Subcutaneous abdominal adipose tissue (tissue), 5 donors: ENCODE measurements around the gene HOXB2.

ENCODE experiments used
- H3K27ac ChIP-seq: one replicate; pipeline ENCODE4 v1.7.0; 2013; ENCODE audit warnings: low read depth, mild to moderate bottlenecking, inconsistent platforms, low read length, moderate library complexity
- H3K27me3 ChIP-seq, 5 donors: one replicate each; pipeline ENCODE4 v1.7.0; 2013; ENCODE audit warnings: low read length in 5 of 5, inconsistent platforms in 1 of 5; ENCODE audit not compliant: control insufficient read depth in 5 of 5, insufficient read depth in 4 of 5
- H3K36me3 ChIP-seq, 5 donors: one replicate each; pipeline ENCODE4 v1.7.0; 2013; ENCODE audit warnings: low read length in 5 of 5; ENCODE audit not compliant: control insufficient read depth in 5 of 5, insufficient read depth in 5 of 5
- H3K4me1 ChIP-seq, 5 donors: one replicate each; pipeline ENCODE4 v1.7.0; 2013; ENCODE audit warnings: low read length in 5 of 5, mild to moderate bottlenecking in 3 of 5, moderate library complexity in 1 of 5; ENCODE audit not compliant: control insufficient read depth in 5 of 5, insufficient read depth in 5 of 5
- H3K4me3 ChIP-seq, 5 donors: one replicate each; pipeline ENCODE4 v1.7.0; 2013; ENCODE audit warnings: low read length in 5 of 5, low read depth in 1 of 5
- H3K9ac ChIP-seq, 5 donors: one replicate each; pipeline ENCODE4 v1.7.0; 2013; ENCODE audit warnings: low read length in 5 of 5, mild to moderate bottlenecking in 4 of 5, moderate library complexity in 3 of 5
- H3K9me3 ChIP-seq, 5 donors: one replicate each; pipeline ENCODE4 v1.7.0; 2013; ENCODE audit warnings: low read length in 5 of 5; ENCODE audit not compliant: control insufficient read depth in 5 of 5
- donor health status: healthy.
- donor health status: healthy.
- donor health status: healthy.
- donor health status: healthy.
- donor health status: healthy.

HOXB2 gene

DNA sequence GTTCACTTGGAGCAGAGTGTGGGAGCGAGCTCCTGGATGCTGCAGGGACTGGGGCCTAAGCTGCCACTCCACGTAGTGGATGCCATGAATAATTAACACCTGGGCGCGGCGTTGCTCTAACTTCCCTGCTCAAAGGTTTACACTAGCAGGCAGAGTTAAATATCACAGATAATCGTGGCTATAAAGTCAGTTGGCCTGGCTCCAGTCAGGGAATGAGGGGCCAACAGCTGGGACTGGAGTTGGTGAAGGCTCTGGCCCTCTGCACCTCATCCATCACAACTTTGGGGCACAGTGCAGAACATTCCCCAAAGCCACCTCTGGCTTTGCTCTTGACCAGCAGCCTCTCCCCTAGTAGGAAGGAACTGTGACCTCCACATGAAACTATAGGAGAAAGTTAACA, 22.3 kb upstream of the HOXB2 start:
- peak overlapping the region in 1 of 5 donors; percentile 30 for H3K4me3 ChIP-seq
- no peaks in the 10 kb centered on the region for H3K9me3 ChIP-seq
- H3K27ac ChIP-seq: peak overlapping the region; percentile 75
- no peak overlapping the region for H3K9ac ChIP-seq
- H3K27me3 ChIP-seq: no peaks in the 10 kb centered on the region
- H3K36me3 ChIP-seq: peaks cover 0 to under 1% (median 0%) of the 10 kb centered on the region in 5 donors
- H3K4me1 ChIP-seq: peaks cover 12 to 95% (median 86%) of the 10 kb centered on the region in 5 donors

DNA sequence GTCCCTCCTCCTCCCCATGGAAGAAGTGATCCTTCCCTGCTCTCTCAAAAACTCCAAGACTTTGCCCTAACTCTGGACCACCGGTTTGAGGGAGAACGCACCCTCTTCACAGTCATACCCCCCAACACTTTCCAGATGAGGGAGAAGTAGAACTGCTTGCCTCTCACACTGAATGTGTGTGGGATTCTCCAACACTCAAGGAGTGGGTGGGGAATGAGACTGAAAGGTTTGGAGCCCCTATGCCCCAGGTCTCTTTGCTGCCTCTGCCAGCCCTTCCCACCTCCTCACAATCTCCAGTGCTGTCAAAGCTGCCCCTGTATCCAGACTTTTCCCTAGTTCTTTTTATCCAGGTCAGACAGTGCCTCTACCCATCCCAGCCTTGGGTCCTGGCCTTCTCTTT, 21.8 kb upstream of the HOXB2 start:
- H3K9ac ChIP-seq: no peak overlapping the region
- H3K4me3 ChIP-seq: no peak overlapping the region
- H3K36me3 ChIP-seq: no peaks in the 10 kb centered on the region
- H3K27ac ChIP-seq: peak overlapping the region; percentile 75
- no peaks in the 10 kb centered on the region for H3K27me3 ChIP-seq
- no peaks in the 10 kb centered on the region for H3K9me3 ChIP-seq
- peaks cover 12 to 94% (median 82%) of the 10 kb centered on the region in 5 donors for H3K4me1 ChIP-seq

DNA sequence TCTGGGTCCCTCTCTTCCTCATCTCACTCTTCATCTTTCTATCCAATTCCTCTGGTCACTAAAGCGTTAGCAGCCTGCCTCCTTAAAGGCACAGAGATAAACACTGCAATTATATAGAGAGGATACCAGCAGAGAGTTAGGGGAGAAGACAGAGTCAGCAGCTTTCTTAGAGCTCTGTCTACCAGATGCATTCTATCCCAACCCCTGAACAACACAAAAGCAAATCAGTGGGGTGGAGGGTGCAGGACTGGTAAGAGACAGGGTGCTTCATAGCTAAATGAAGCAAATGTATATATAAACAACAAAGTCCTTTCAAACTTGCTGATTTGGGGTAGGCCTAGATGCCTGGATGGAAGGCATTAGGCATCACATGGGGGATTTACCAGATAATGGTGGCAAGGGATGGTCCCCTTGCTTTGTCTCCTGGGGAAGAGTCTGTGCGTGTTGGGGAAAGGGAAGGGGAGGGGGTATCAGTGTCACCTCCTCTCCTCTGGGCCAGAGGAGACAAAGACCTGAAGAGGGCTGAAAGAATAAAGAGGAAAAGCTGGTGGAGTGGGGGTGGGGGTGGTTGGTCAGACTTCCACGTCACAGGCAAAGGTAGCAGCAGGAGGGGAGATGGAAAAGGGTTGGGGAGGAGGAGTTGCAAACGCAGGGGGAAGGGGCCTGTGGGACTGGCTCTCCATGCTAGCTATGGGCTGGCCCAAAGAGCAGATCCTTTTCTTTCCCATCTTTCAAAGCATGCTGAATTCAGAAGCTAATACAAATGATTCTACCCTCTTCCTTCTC, 21.2 kb upstream of the HOXB2 start:
- peaks cover 12 to 94% (median 80%) of the 10 kb centered on the region in 5 donors for H3K4me1 ChIP-seq
- H3K4me3 ChIP-seq: no peak overlapping the region
- H3K36me3 ChIP-seq: no peaks in the 10 kb centered on the region
- H3K9me3 ChIP-seq: no peaks in the 10 kb centered on the region
- peak overlapping the region in 1 of 5 donors; percentile 22 for H3K9ac ChIP-seq
- H3K27me3 ChIP-seq: no peaks in the 10 kb centered on the region
- peak overlapping the region; percentile 75 for H3K27ac ChIP-seq

DNA sequence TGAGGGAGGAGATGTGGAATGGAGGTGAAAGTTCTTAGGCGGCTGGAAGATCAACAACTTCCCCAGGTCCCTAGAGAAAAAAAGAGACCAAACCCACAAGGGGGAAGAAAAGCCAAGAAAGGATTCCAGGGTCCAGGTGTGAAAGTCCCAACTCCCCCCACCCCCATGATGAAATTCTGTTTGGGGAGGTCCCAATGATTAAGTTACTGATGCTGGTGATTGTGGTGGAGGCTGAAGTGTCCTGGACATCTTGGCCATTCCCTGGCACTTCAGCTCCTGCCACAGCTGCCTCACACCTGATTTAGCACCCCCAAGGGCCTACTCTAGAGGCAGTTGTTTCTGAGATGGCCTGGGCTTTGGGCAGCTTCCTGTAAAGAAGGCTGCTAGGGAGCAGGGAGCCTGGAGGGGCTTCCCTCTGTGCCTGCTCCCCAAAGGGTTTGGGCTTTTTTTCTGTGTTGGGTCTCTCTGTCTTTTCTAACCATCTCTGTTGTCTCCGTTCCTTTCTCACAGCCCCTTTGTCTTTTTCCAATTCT, 20.2 kb upstream of the HOXB2 start:
- peak overlapping the region; percentile 72 for H3K27ac ChIP-seq

DNA sequence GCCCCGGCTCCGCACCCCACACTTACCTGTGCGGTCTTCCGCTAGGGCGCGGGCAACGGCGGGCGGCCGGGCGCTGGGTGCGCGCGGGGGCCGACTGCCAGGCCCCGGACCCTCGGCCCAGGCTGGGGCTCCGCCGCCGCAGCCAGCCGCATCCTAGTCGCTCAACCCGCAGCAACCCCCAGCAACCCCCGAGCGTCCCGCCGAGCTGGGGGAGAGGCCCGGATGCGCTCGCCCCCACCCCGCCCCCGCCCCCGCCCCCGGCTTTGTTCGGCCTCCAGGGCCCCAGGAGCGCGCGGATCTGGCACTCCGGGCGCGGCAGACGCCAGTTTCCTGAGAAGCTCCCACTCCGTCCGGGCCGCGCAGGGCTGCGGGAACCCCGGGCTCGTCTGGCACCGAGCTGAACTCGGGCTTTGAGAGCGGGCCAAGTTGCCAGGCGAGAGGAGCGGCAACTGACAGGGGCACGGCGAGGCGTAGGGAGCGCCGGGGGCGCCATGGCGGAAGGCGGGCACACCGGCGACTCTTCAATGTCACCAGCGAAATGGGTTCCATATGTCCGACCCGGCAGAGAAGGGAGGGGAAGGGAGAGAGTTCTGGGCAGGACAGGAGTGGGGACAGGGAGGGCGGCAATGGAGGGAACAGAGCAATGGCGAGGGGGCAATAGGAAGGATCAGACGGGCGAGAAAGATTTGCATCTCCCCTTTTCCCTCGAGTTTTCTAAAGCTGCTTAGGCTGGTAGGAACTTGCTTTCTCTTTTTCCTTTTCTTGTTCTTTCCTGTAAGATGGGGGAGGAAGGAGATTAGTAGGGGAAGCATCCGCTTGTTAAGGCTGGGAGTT, 19.5 kb upstream of the HOXB2 start:
- H3K36me3 ChIP-seq: peaks cover 0 to 1% (median 0%) of the 10 kb centered on the region in 5 donors
- H3K9ac ChIP-seq: peak overlapping the region; percentile 16 to 73 (median 71)
- peaks cover 9 to 94% (median 77%) of the 10 kb centered on the region in 5 donors for H3K4me1 ChIP-seq
- H3K27ac ChIP-seq: peak overlapping the region; percentile 72
- H3K4me3 ChIP-seq: peak overlapping the region; percentile 60 to 75 (median 71)
- no peaks in the 10 kb centered on the region for H3K9me3 ChIP-seq
- H3K27me3 ChIP-seq: no peaks in the 10 kb centered on the region

More for the DNA sequence above, 20.2 kb upstream of the HOXB2 start:
- Histone ChIP-seq H3K4me3 (peak overlapping the region; percentile 60 to 75 (median 71)), H3K27me3 (no peaks in the 10 kb centered on the region), H3K9ac (peak overlapping the region in 3 of 5 donors; percentile 16 to 73 (median 71)), H3K36me3 (no peaks in the 10 kb centered on the region), H3K4me1 (peaks cover 9 to 92% (median 77%) of the 10 kb centered on the region in 5 donors), H3K9me3 (no peaks in the 10 kb centered on the region)

DNA sequence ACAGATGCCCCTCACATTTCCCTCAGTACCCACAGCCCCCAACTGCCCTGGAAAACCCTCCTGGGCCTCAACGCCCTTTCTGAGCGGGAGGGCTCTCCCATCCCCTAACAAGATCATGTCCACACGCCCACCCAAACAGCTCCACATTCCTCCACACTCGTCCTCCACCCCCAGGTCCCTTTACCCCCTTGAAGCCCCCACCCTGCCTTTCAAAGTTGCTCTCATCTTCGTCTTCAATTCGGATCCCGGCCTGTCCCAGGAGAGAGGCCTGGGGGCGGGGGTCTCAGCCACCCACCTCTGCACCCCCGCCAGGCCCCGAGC, 18.9 kb upstream of the HOXB2 start:
- H3K27me3 ChIP-seq: no peaks in the 10 kb centered on the region
- H3K36me3 ChIP-seq: peaks cover 0 to 3% (median 0%) of the 10 kb centered on the region in 5 donors
- H3K27ac ChIP-seq: peak overlapping the region; percentile 50
- peak overlapping the region in 4 of 5 donors; percentile 38 to 74 (median 43) for H3K4me3 ChIP-seq
- H3K9me3 ChIP-seq: no peaks in the 10 kb centered on the region
- peak overlapping the region in 2 of 5 donors; percentile 1 to 9 for H3K9ac ChIP-seq
- peaks cover 9 to 95% (median 77%) of the 10 kb centered on the region in 5 donors for H3K4me1 ChIP-seq

DNA sequence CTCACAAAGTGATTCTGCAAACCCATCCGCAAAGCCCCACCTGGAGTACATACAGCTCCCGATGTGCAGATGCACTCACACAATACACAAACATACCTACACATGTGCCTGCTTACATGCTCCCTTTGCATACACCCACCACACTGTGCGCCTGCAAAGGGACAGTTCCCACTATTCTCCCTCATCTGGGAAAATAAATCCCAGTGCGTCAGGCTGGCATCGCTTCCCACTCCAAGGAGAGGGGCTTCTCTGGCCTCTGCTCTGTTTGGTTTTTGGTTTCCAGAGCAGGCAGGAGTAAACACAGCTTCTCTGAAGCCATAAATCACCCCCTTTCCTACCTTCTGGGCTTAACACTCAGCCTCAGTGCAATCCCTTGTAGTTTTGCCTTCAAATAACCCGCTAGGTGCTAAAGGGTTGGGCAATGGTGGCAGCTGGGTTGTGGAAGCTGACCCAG, 18.5 kb upstream of the HOXB2 start:
- H3K9me3 ChIP-seq: no peaks in the 10 kb centered on the region
- peak overlapping the region in 4 of 5 donors; percentile 16 to 74 (median 43) for H3K4me3 ChIP-seq
- no peaks in the 10 kb centered on the region for H3K27me3 ChIP-seq
- H3K9ac ChIP-seq: peak overlapping the region in 2 of 5 donors; percentile 1 to 9
- peak overlapping the region; percentile 50 for H3K27ac ChIP-seq
- peaks cover 9 to 95% (median 77%) of the 10 kb centered on the region in 5 donors for H3K4me1 ChIP-seq
- H3K36me3 ChIP-seq: peaks cover 0 to 3% (median 0%) of the 10 kb centered on the region in 5 donors

DNA sequence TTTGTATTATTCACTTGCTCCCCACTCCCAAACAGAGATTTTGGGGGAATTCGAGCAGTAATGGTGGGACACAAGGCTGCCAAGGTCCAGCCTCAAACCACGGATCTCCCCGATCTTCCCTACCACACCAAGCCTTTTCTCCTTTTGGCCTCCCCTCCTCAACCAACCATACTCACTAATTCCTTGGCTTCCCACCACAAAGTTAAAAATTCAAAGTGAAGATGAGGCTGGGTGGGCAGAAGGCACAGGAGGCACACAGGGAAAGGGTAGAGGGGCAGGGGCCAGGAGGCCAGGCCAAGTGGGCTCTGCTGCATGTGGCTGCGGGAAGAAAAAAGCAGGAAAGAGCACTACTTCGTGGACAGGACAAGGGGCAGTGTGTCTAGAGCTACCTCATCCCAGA, 18.0 kb upstream of the HOXB2 start:
- H3K36me3 ChIP-seq: peaks cover 0 to 3% (median 0%) of the 10 kb centered on the region in 5 donors
- peak overlapping the region in 1 of 5 donors; percentile 33 for H3K9ac ChIP-seq
- peak overlapping the region in 2 of 5 donors; percentile 12 to 74 for H3K4me3 ChIP-seq
- no peaks in the 10 kb centered on the region for H3K9me3 ChIP-seq
- peaks cover 9 to 95% (median 76%) of the 10 kb centered on the region in 5 donors for H3K4me1 ChIP-seq
- H3K27me3 ChIP-seq: no peaks in the 10 kb centered on the region
- no peak overlapping the region for H3K27ac ChIP-seq

DNA sequence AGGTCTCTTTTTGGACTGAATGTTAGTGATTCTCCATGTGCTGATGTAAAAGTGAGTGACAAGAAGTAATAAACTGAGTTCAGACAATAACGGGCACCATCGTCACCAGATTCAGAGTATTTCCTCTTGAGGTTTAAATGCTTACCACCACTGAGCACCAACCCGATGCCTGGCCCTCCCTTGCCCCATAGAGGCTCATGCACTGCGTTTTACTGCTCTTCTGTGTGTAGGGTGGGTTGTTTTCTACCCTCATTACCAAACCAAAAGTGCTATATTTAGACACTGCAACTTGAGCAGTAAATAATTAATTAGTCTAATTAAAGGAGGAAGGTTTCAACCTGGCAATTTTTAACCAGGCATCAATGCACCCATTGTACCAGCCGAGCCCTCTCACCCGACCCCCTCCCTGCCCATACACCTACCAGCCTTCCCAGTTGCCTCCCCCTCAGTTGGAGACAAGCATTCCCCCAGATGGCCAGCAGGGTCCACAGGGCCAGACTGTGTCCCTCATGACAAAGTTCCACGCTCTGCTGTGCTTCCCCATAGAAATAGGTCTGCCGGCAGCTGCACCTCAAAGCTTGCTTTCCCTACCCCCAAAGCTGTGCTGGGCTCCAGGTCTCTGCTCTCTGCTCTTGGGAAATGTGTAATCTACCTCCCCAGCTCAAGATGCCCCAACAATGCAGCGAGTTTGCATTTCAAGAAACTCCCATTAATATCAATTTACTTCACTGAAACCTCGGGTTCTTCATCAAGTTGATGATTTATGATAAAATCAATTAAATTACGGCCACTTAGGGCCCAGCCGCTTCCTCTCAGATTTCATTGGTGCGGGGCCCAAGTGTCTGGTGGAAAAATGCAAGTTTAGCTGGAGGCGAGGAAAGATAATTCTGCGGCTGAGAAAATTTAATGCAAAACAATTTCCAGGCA, 17.2 kb upstream of the HOXB2 start:
- peaks cover 11 to 95% (median 76%) of the 10 kb centered on the region in 5 donors for H3K4me1 ChIP-seq
- no peaks in the 10 kb centered on the region for H3K27me3 ChIP-seq
- H3K9ac ChIP-seq: no peak overlapping the region
- H3K4me3 ChIP-seq: no peak overlapping the region
- H3K36me3 ChIP-seq: peaks cover 0 to 3% (median 0%) of the 10 kb centered on the region in 5 donors
- H3K27ac ChIP-seq: no peak overlapping the region
- H3K9me3 ChIP-seq: no peaks in the 10 kb centered on the region
